Measurements from ENCODE around the gene FUT7.

Gene FUT7

DNA sequence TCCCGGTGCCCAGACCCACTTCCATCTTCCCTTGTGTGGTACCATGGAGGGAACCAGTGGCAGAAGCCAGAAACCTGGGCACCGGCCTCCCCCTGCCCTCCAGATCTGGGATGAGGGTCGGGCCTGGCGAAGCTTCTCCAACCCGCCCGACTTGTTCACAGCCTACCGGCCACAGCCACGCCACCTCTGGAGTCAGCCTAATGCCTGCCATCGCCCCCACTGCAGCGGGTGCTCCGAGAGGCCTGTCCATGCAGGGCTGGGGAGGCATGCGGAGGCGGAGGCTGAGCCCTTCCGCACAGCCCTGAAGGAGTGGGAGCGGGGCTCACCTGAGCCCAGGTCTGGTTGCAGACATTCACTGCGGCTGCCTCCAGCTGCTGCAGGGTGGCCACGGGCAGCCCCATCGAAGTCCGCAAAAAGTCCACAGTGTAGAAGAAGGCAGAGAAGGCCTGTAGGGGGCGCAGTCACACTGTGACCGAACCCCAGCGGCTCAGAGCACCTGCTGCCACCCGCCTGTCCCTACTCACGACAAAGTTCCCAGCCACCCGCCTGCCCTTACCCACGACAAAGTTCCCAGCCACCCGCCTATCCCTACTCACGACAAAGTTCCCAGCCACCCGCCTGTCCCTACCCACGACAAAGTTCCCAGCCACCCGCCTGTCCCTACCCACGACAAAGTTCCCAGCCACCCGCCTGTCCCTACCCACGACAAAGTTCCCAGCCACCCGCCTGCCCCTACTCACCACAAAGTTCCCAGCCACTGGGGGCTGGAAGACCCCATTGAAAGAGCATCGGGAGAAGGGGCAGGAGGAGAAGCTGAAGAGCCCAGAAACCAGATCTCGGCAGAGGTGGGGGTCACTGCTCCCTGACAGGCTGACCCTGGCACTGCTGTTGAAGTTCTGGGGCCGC is 17.9 kb upstream of the FUT7 start (continued):
- TF ChIP-seq EGR2 (tag by site-specific recombination; IDR thresholded peaks at IDR 0.05; ENCODE audit: low read depth) (peak; percentile 30; the same call in 1 of the 2 replicates), ZNF324 (tag by site-specific recombination; IDR thresholded peaks at IDR 0.05) (no peak), ZNF654 (tag by site-specific recombination; IDR thresholded peaks at IDR 0.05; ENCODE audit: low read depth) (peak; percentile 67), ZNF274 (IDR thresholded peaks at IDR 0.05; ENCODE audit: low read length) (no peak), ZNF274 (tag by site-specific recombination; IDR thresholded peaks at IDR 0.05; ENCODE audit: borderline replicate concordance) (no peak), ZNF366 (tag by site-specific recombination; conservative IDR thresholded peaks at IDR 0.05) (no peak), ZNF548 (tag by site-specific recombination; IDR thresholded peaks at IDR 0.05) (no peak), BCL11B (tag by site-specific recombination; IDR thresholded peaks at IDR 0.05; ENCODE audit: low read depth) (0 out of 2 replicates have a peak, but pooled peaks have one; percentile 57), ZNF600 (tag by site-specific recombination; IDR thresholded peaks at IDR 0.05) (peak; percentile 20; the same call in 1 of the 2 replicates), GLIS2 (tag by site-specific recombination; IDR thresholded peaks at IDR 0.05) (peak; percentile 50), HOXC10 (CRISPR knock-in tag; IDR thresholded peaks at IDR 0.05) (no peak), KLF7 (tag by site-specific recombination; IDR thresholded peaks at IDR 0.05; ENCODE audit: borderline replicate concordance) (no peak), ZSCAN23 (tag by site-specific recombination; IDR thresholded peaks at IDR 0.05) (no peak), IKZF3 (tag by site-specific recombination; IDR thresholded peaks at IDR 0.05) (no peak), ZNF404 (tag by site-specific recombination; IDR thresholded peaks at IDR 0.05) (no peak), ZNF2 (tag by site-specific recombination; IDR thresholded peaks at IDR 0.05) (peak; percentile 33; the same call in 1 of the 2 replicates), ZNF792 (tag by site-specific recombination; IDR thresholded peaks at IDR 0.05) (no peak), ZFP41 (tag by site-specific recombination; IDR thresholded peaks at IDR 0.05; ENCODE audit: borderline replicate concordance) (no peak), ZFHX2 (tag by site-specific recombination; conservative IDR thresholded peaks at IDR 0.05) (0 out of 2 replicates have a peak, but pooled peaks have one; percentile 23), ZNF146 (tag by site-specific recombination; IDR thresholded peaks at IDR 0.05) (no peak), ZNF610 (tag by site-specific recombination; IDR thresholded peaks at IDR 0.05; ENCODE audit: borderline replicate concordance) (no peak), ZNF473 (tag by site-specific recombination; IDR thresholded peaks at IDR 0.05) (no peak), ZNF350 (tag by site-specific recombination; IDR thresholded peaks at IDR 0.05) (no peak), ZNF335 (tag by site-specific recombination; conservative IDR thresholded peaks at IDR 0.05) (no peak), ZNF341 (tag by site-specific recombination; IDR thresholded peaks at IDR 0.05; ENCODE audit: low read depth) (no peak), ZNF530 (tag by site-specific recombination; IDR thresholded peaks at IDR 0.05; ENCODE audit: low read depth) (no peak), ZNF837 (tag by site-specific recombination; IDR thresholded peaks at IDR 0.05) (no peak)
- TF ChIP-seq, protein P1, sequence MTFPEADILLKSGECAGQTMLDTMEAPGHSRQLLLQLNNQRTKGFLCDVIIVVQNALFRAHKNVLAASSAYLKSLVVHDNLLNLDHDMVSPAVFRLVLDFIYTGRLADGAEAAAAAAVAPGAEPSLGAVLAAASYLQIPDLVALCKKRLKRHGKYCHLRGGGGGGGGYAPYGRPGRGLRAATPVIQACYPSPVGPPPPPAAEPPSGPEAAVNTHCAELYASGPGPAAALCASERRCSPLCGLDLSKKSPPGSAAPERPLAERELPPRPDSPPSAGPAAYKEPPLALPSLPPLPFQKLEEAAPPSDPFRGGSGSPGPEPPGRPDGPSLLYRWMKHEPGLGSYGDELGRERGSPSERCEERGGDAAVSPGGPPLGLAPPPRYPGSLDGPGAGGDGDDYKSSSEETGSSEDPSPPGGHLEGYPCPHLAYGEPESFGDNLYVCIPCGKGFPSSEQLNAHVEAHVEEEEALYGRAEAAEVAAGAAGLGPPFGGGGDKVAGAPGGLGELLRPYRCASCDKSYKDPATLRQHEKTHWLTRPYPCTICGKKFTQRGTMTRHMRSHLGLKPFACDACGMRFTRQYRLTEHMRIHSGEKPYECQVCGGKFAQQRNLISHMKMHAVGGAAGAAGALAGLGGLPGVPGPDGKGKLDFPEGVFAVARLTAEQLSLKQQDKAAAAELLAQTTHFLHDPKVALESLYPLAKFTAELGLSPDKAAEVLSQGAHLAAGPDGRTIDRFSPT (tag by site-specific recombination; IDR thresholded peaks at IDR 0.05), result 0 out of 2 replicates have a peak, but pooled peaks have one; percentile 33
- TF ChIP-seq, protein P2, sequence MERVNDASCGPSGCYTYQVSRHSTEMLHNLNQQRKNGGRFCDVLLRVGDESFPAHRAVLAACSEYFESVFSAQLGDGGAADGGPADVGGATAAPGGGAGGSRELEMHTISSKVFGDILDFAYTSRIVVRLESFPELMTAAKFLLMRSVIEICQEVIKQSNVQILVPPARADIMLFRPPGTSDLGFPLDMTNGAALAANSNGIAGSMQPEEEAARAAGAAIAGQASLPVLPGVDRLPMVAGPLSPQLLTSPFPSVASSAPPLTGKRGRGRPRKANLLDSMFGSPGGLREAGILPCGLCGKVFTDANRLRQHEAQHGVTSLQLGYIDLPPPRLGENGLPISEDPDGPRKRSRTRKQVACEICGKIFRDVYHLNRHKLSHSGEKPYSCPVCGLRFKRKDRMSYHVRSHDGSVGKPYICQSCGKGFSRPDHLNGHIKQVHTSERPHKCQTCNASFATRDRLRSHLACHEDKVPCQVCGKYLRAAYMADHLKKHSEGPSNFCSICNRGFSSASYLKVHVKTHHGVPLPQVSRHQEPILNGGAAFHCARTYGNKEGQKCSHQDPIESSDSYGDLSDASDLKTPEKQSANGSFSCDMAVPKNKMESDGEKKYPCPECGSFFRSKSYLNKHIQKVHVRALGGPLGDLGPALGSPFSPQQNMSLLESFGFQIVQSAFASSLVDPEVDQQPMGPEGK (tag by site-specific recombination; IDR thresholded peaks at IDR 0.05), result peak; percentile 13; the same call in 1 of the 2 replicates

All from HEK293 (cell line).